AG10803 (cell line): ENCODE measurements around the gene RANBP10.

Experiments
- DNase-seq: peaks from one replicate; pipeline ENCODE4 v3.0.0; 2010; ENCODE audit warnings: low read depth
- H3K4me3 ChIP-seq: 2 replicates; pipeline ENCODE4 v1.5.1; 2011; ENCODE audit warnings: mild to moderate bottlenecking, low read length, control low read depth
- CTCF ChIP-seq: conservative IDR thresholded peaks from 2 replicates; pipeline ENCODE4 v1.5.1; 2011; ENCODE audit warnings: mild to moderate bottlenecking, low read length, control low read depth, inconsistent platforms

RANBP10 gene

DNA sequence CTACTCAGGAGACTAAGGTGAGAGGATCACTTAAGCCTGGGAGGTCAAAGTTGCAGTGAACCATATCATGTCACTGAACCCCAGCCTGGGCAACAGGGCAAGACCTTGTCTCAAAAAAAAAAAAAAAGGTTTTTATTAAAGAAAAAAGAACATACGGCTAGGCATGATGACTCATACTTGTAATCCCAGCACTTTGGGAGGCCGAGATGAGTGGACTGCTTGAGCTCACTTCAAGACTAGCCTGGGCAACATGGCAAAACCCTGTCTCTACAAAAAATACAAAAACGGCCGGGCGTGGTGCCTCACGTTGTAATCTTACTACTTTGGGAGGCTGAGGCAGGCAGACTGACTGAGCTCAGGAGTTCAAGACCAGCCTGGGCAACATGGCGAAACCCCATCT lies 38.4 kb downstream of the RANBP10 start:
- no peak for TF ChIP-seq CTCF
- DNase-seq = peak; percentile 48
- H3K4me3 ChIP-seq = no peak overlapping the region

GRCh38 chr16:67766291-67766690 lies 40.1 kb downstream of the RANBP10 start:
- no peak overlapping the region for H3K4me3 ChIP-seq
- no peak for TF ChIP-seq CTCF
- DNase-seq = no peak

GRCh38 chr16:67764158-67764667 lies 42.1 kb downstream of the RANBP10 start:
- DNase-seq = no peak
- H3K4me3 ChIP-seq = no peak overlapping the region
- no peak for TF ChIP-seq CTCF

DNA sequence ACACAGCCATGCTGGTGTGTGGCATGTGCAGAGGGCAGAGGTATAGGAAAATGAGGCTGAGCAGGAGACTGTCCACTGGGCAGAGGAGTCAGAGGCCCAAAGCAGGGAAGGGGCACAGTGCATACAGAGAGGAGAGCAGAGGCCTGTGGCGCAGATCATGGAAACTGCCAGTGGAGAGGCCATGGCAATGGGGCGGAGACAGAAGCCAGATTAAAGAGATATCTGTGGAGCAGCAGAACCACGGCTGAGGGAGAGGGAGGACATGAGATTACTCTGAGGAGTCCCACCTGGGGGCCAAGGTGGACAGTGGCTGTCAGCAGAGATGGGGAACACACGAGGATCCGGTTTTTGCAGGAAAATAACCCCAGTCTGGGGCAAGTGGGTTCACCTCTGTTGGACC lies 43.3 kb downstream of the RANBP10 start:
- no peak for DNase-seq
- H3K4me3 ChIP-seq = no peak overlapping the region
- TF ChIP-seq CTCF = no peak

DNA sequence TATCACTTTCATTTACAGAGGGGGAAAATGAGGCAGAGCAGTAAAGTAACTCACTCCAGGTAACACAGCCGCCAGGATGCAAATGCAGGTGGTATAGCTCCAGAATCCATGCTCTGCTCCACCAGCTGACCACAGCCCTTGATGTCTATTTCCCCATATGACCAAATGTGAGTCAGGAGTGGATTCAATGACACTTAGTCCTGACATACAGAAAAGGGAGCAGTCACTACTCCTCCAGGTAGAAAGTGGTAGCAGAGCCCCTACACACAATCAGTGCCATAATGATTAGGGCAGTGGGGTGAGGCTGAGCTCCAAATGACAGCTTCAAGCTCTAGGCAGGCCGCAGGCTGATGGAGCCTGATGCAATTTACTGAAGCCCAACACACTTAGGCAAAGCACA lies 44.0 kb downstream of the RANBP10 start:
- no peak for DNase-seq
- no peak for TF ChIP-seq CTCF
- H3K4me3 ChIP-seq = no peak overlapping the region

DNA sequence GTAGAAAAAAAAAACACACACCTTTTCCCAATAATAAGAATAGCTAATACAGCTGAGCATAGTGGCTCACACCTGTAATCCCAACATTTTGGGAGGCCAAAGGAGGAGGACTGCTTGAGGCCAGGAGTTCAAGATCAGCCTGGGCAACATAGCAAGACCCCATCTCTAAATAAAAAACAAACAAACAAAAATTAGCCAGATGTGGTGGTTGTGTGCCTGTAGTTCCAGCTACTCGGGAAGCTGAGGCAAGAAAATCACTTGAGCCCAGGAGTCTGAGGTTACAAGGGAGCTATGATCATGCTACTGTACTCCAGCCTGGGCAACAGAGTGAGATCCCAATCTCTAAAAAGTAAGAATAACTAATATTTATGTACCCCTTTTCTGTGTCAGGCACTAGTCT lies 44.4 kb downstream of the RANBP10 start:
- no peak for TF ChIP-seq CTCF
- H3K4me3 ChIP-seq = no peak overlapping the region
- no peak for DNase-seq

GRCh38 chr16:67760956-67761230 lies 45.5 kb downstream of the RANBP10 start:
- TF ChIP-seq CTCF = no peak
- no peak for DNase-seq
- no peak overlapping the region for H3K4me3 ChIP-seq
